ENCODE measurements around the gene PINLYP.

DNA sequence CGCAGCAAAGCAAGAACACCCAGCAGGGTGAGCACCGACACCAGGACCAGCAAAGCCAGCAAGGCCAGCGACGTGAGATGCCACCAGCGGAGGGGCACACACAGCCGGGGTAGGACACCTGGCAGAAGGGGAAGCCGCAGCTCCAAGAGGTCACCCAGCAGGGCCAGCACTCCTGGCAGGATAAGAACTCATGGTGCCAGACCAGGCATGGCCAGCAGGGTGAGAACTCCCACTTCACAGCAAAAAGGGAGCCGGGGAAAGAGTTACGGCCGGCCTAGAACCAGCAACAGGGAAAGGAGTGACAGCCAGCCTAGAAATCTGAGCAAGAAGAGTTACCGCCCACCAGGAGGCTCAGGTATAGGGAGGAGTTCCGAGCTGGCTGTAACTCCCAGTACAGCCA lies 36.8 kb downstream of the PINLYP start:
- TF ChIP-seq CTCF (optimal IDR thresholded peaks at IDR 0.05 in 1 of 3, IDR thresholded peaks at IDR 0.05 in 1 of 3, conservative IDR thresholded peaks at IDR 0.05 in 1 of 3; ENCODE audit: extremely low read depth in 1 of 3, insufficient read depth in 2 of 3, low read length in 3 of 3) (no peak), EZH2 (IDR thresholded peaks at IDR 0.05; ENCODE audit: low read length) (no peak)

All from keratinocyte (primary cell).